ENCODE measurements around the gene COL4A2.
"Not testable (repeated sequence)": the region's sequence is repeated elsewhere in the genome, so short reads cannot be mapped to it uniquely, and the experiment has no call there.

COL4A2 gene

DNA sequence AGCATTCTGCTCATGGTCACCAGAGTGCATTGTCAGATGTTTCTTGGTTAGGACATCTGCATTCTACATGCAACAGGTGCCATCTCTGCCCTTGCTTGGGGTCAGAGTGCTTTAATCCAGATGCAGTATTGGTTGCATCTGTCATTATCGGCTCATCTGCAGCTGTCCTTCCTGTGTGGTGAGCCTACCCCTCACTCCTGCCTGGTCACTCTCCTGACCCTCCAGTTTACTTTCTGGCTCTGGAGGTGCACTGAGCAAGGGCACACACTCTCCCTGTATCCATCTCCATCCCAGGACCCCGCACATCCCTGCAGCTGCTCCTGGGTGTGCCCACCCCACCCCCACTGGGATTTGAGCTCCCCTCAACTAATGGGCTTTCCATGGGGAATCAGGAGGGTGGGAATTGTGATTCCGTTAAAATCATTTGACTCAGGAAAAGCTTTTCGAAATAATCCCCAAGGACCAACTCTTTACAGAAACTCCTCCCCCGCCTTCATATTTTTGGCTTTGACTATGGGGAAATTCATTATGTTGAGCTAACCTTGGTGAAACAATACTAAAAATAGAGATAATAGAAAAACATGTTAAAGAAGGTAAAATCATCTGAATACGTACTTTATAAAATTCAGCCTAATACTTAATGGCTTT, 70.2 kb downstream of the COL4A2 start:
- DNase-seq (ENCODE audit: low read depth in 3 of 3, low spot score in 1 of 3): no peak

DNA sequence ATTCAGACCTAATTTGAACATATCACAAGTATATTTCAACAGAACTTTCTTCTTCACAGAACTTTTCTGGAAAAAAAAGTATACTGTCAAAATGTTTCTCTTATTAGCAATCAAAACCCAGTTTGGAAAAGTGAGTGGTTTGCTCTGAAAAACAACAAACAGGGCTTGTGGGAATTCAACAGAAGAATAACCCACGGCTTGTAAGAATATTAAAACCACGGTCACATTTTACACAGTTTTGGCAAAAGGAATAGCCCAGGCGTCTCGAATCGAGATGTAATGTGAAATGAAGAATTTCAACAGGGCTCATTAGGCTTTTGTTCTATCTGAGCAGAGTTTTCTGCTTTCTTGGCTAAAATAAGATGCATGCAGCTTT, 70.7 kb downstream of the COL4A2 start:
- no peak for DNase-seq (ENCODE audit: low read depth in 3 of 3, low spot score in 1 of 3)

DNA sequence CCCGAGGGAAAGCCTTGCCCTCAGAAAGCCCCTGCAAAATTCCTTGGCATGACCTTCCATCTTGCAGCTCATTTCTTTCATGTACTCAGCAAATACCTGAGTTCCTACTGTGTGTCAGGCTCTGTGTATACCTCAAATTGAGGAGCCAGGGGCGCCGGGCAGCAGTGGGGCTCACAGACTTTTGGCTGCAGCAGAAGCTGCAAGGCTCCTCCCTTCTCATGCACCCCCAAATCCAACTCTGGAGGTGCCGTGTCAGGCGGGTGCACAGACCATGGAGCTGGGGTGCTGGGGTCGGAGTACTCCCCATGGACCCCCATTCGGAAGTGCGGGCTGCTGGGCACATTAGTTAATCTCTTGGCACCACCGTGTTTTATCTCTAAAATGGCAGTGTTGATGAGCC, 72.3 kb downstream of the COL4A2 start:
- DNase-seq (ENCODE audit: low read depth in 3 of 3, low spot score in 1 of 3): no peak

DNA sequence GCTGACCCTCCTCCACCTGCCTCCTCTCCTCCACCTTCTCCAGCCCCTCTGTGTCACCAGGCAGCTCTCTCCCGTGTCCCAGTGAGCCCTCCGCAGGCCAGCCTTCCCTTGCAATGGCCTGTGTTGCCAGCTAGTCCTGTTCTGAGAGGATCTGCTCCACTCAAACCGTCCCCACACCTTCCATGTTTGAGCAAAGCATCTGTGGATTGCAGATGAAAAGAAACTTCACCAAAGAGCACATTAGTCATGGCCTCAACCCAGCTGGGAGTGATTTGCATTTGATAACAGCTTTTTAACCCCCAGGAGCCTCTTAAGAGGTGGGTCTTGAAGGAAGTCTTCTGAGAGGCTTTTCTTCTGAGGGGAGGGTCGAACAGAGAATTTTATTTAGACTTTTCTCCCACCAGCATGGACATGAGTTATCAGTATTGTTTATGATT, 72.8 kb downstream of the COL4A2 start:
- DNase-seq (ENCODE audit: low read depth in 3 of 3, low spot score in 1 of 3): no peak

DNA sequence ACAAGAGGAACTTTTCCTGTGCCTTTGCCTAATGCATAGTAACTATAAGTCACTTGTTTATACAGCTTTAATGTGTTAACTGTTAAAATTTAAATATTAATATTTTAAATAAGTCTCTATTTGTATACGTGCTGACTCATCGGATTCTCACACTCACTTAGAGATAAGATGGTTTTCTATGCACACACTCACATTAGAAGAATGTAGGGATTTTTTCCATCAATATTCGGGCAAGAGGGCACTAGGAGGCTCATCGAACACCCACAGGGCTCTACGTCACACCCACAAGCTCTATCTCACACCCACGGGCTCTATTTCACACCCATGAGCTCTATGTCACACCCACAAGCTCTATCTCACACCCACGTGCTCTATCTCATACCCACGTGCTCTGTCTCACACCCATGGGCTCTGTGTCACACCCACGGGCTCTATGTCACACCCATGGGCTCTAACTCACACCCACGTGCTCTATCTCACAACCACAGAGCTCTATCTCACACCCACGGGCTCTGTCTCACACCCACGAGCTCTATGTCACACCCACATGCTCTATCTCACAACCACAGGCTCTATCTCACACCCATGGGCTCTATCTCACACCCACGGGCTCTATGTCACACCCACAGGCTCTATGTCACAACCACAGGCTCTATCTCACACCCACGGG, 73.4 kb downstream of the COL4A2 start:
- no peak for DNase-seq (ENCODE audit: low read depth in 3 of 3, low spot score in 1 of 3)

DNA sequence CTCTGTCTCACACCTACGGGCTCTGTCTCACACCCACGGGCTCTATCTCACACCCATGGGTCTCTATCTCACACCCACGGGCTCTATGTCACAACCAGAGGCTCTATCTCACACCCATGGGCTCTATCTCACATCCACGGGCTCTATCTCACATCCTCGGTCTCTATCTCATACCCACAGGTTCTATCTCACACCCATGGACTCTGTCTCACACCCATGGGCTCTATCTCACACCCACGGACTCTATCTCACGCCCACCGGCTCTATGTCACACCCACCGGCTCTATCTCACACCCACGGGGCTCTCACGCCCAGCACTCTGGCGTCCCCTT, 73.9 kb downstream of the COL4A2 start:
- DNase-seq (ENCODE audit: low read depth in 3 of 3, low spot score in 1 of 3): no peak

DNA sequence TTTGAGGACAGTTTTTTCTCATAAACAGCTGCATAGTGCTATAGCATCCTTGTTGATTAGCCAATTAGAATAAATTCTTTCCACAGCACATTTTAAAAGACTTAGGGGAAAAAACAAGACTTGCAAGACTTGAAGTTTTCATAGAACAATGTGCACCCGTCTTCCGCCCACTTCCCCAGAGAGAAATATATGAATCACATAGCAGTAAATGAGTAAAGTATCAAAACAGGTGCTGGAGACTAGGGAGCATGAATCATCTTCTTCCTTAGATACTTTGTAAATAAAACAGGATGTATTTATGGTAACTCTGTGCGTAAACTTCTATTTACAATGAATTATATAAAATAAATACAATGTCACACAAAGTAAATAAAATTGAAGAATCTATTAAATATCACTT, 75.1 kb downstream of the COL4A2 start:
- DNase-seq (ENCODE audit: low read depth in 3 of 3, low spot score in 1 of 3): no peak

- no peak for DNase-seq (ENCODE audit: low read depth in 3 of 3, low spot score in 1 of 3)
These were observed 75.7 kb downstream of the COL4A2 start for GRCh38 chr13:110382830-110383229.

DNA sequence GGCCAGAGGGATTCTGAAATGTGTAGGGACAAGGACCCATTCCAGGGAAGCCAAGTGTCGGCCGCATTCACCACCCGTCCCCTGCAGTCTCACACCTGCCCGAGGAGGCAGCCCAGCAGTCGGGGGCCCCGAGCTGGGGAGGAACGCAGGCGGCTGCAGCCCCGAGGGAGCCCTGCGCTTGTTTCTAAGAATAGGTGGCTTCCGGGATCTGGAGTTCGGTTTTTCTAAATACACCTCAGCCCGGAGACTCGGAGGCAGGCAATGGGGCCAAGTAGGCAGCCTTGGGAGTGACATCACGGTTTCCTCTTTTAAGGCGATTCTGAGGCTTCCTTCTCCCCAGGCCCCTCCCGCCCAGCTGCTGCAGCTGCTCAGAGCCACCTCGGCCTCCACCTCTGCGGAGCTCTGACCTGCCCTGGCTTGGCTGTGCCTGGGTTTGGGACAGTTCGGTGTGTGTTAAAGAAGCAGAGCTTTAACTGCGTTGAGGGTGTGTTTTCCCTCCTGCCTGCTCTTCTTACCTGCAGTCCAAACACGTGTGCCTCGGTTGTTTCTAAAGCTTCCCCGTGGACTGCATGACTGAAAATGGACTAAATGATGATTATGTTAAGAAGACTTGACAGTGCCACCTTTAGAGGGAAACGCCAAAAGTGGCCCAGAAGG, 80.5 kb downstream of the COL4A2 start:
- DNase-seq (ENCODE audit: low read depth in 3 of 3, low spot score in 1 of 3): no peak

DNA sequence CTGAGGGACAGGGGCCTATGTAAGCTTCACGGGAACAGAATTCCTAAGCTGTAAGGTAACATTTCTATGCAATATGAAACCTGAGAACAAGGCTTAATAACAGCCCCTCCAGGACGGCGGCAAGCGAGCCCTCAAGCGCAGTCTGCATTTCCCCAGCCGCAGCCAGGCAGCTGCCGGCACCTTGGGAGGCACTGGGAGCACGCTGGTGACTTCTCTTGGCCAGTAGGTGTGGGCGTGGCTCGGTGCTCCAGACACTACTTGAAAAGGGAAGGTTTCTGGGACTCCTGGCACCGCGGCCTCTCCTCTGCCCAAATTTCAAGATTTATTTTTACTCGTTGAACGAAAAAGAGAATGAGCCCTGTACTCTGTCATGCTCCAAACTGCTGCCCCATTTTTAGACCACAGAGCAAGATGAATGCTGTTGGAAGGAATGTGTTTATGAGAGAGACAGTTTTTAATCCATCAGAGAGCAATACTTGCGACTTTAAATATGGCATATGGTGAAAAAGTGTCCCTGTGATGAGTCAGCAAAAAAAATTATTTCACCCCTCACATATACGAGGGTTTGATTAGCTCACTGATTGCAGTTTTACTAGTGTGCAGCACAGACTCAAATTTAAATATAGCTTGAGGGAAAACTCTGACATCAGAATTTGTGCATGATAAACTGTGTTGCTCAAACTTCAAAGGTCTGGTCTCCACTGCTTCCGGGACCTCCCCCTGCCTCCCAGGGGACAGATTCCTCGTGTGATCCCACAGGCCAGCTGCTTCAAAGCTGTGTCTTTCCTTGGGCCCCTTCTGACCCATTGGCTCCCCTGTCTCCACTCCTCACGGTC, 81.2 kb downstream of the COL4A2 start:
- DNase-seq (ENCODE audit: low read depth in 3 of 3, low spot score in 1 of 3): no peak

DNA sequence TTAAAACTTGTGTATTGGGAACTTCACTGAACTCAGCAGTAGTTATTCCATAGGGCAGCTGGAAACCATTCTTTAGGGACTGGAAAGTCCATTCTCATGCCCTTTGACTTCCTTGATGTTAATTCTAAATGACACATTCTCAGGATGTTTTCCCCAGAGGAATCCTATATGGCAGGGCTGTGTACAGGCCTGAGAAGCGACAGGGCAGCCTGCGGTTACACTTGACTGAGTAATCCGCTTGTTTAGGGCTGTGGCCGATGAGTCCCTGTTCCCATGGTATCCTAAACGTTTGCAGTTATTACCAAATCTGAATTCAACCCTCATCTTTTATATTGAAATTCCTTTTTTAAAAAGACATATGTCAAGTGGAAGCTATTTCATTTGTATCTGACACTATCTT, 83.5 kb downstream of the COL4A2 start:
- no peak for DNase-seq (ENCODE audit: low read depth in 3 of 3, low spot score in 1 of 3)

DNA sequence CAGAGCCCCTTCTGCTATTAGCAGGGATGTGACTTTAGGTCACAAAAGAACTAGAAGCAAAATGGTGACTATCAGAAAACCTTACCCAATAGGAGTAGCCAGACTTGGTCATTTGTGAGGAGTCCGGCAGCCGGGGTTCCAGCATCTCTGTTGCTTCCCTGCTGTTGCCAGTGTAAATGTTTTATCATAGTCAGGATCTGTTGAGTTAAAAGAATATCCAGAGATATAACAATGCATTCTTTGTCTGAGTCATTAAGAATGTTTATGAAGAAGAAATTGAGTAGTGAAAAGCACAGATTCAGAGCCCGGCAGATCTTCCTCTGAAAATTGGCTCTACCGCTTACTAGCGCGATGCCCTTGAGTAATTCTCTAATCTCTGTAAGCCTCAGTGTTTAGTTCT, 84.2 kb downstream of the COL4A2 start:
- DNase-seq (ENCODE audit: low read depth in 3 of 3, low spot score in 1 of 3): no peak

GRCh38 chr13:110392510-110393240, 85.6 kb downstream of the COL4A2 start:
- DNase-seq (ENCODE audit: low read depth in 3 of 3, low spot score in 1 of 3): no peak

GRCh38 chr13:110393761-110394160, 86.7 kb downstream of the COL4A2 start:
- no peak for DNase-seq (ENCODE audit: low read depth in 3 of 3, low spot score in 1 of 3)

DNA sequence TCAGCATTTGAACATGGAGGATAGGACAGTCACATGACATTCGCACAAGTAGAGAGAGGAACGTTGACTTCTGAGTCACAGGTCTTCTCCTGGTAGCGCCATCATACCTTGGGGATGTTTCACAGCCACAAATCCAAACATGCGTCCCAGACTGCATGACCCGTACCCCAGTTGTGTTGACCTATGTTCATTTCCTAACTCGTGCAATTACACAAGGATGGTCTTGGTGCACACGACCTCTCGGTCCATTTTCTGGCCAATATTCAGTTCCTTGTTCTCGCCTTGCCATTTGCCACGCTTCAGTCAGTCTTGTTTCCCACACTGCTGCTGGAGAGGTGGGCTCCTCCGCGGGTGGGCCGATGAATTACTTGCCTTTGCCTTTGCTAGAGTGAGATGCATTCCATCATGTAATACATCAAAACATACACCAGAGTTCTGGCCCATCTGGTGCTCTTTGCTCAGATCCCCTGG, 87.3 kb downstream of the COL4A2 start:
- no peak for DNase-seq (ENCODE audit: low read depth in 3 of 3, low spot score in 1 of 3)

- DNase-seq (ENCODE audit: low read depth in 3 of 3, low spot score in 1 of 3): not testable (repeated sequence)
These were observed 88.5 kb downstream of the COL4A2 start for GRCh38 chr13:110395616-110396015.

GRCh38 chr13:110396476-110396875, 89.4 kb downstream of the COL4A2 start:
- DNase-seq (ENCODE audit: low read depth in 3 of 3, low spot score in 1 of 3): no peak

DNA sequence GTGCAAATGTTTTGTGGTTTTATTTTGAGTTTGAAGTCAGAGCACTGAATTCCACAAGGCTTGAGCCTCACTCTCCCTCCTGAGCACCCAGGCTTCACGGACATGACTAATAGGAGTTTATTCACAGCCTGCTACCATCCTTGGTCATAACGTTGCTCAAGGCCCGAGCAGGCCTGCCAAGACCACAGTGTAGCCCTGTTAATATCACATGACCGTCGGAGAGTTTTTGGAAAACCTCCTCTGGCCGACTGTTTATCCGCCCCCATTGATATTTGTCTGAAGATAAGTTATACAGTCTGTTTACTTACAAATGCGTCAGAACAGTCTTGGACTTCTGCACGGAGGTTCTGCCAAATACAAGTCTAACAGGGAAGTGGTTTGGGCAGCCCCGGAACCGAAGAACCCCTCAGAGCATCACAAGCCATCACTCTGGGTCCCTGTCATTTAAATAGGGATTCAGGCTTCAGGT, 89.9 kb downstream of the COL4A2 start:
- DNase-seq (ENCODE audit: low read depth in 3 of 3, low spot score in 1 of 3): no peak

DNA sequence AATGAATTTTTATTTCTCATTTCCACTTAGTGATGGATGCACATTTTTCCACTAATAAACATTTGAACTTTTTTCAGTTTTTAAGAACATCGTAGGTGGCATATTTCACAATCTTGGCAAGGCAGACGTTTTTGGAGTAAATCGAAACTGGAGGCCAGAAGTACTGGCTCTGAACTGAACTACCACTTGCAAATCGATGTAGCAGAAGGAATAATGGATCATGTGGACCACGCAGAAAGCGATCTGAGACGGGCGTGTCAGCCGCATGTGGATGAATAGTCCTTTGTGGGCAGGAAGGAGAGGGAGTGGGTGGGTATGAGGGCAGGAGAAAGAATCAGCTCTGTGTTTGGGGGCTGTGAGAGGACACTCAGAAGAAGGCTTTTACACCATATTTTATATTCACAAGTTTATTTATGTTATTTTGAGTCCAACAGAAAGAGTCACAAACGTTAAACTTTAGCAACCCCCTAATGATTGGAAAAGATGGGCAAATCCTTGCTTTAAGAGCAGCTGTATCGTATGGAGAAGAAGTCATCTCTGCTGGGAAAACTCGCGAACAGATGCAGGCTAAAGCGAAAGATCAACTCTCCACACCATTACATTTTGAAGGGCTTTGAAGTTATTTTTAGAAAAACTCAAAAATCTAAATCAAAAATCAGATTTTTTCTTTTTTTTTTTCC, 90.5 kb downstream of the COL4A2 start:
- no peak for DNase-seq (ENCODE audit: low read depth in 3 of 3, low spot score in 1 of 3)

Data from stimulated activated CD4-positive, alpha-beta T cell treated with anti-CD3 and anti-CD28 coated beads, TNF-alpha, amount 100 ng/mL, for 1 hour (primary cell).